Neural progenitor cell (in vitro differentiated cells): Measurements from ENCODE around the gene ZNF79. TPM values are rescaled to one million over a fixed set of nuclear protein-coding genes. Genes with fewer than 3 reads are reported as not detected.
A peak's percentile ranks its signal among the peaks of the same experiment; 100 is the strongest.

Experiments used
- DNase-seq: peaks from one replicate; pipeline ENCODE4 v3.0.0-alpha.2; 2016; ENCODE audit warnings: low spot score
- H2AFZ ChIP-seq: fragments of 200-600 bp; sonication (generic); replicated peaks from 2 replicates; pipeline ENCODE4 v1.6.1; 2016; ENCODE audit warnings: antibody characterized with exemption
- H3F3A ChIP-seq: fragments of 200-600 bp; sonication (generic); 2 replicates; pipeline ENCODE4 v1.6.1; 2016; ENCODE audit warnings: antibody characterized with exemption, low read depth
- H3K27ac ChIP-seq: fragments of 200-600 bp; sonication (generic); 2 replicates; pipeline ENCODE4 v1.5.1; 2016; ENCODE audit warnings: mild to moderate bottlenecking
- H3K27me3 ChIP-seq: fragments of 200-600 bp; sonication (generic); 2 replicates; pipeline ENCODE4 v1.6.1; 2016; ENCODE audit warnings: mild to moderate bottlenecking, moderate library complexity
- H3K36me3 ChIP-seq: fragments of 200-600 bp; sonication (generic); 2 replicates; pipeline ENCODE4 v1.5.1; 2016
- H3K4me1 ChIP-seq: fragments of 200-600 bp; sonication (generic); 2 replicates; pipeline ENCODE4 v1.6.1; 2016; ENCODE audit warnings: mixed run types
- H3K4me2 ChIP-seq: fragments of 200-600 bp; sonication (generic); 2 replicates; pipeline ENCODE4 v1.6.1; 2016
- H3K4me3 ChIP-seq: fragments of 200-600 bp; sonication (generic); 2 replicates; pipeline ENCODE4 v1.5.1; 2016
- H3K79me2 ChIP-seq: fragments of 200-600 bp; sonication (generic); 2 replicates; pipeline ENCODE4 v1.6.1; 2016; ENCODE audit warnings: low read depth
- H3K9ac ChIP-seq: fragments of 200-600 bp; sonication (generic); 2 replicates; pipeline ENCODE4 v1.6.1; 2016
- H3K9me3 ChIP-seq: fragments of 200-600 bp; sonication (generic); 2 replicates; pipeline ENCODE4 v1.5.1; 2016; ENCODE audit warnings: low read depth
- H4K20me1 ChIP-seq: fragments of 200-600 bp; sonication (generic); 2 replicates; pipeline ENCODE4 v1.6.1; 2016; ENCODE audit warnings: low read depth
- H3K27ac Mint-ChIP-seq: 3 replicates; pipeline ENCODE4 v1.8.0; 2021; ENCODE audit warnings: mixed read lengths
- H3K27me3 Mint-ChIP-seq: 2 replicates; pipeline ENCODE4 v1.8.0; 2022; ENCODE audit warnings: low read depth, mild to moderate bottlenecking, inconsistent platforms, moderate library complexity, mixed read lengths; ENCODE audit not compliant: insufficient read depth
- H3K36me3 Mint-ChIP-seq: 3 replicates; pipeline ENCODE4 v1.8.0; 2021; ENCODE audit warnings: mixed read lengths
- H3K4me1 Mint-ChIP-seq: 3 replicates; pipeline ENCODE4 v1.8.0; 2021; ENCODE audit warnings: mixed read lengths
- H3K4me3 Mint-ChIP-seq: 3 replicates; pipeline ENCODE4 v1.8.0; 2021; ENCODE audit warnings: mild to moderate bottlenecking, moderate library complexity, mixed read lengths
- H3K9me3 Mint-ChIP-seq: 3 replicates; pipeline ENCODE4 v1.8.0; 2020; ENCODE audit warnings: mixed read lengths
- CTCF ChIP-seq: fragments of 200-600 bp; sonication (generic); IDR thresholded peaks from 2 replicates; pipeline ENCODE4 v1.5.1; 2017; ENCODE audit warnings: antibody characterized with exemption, mild to moderate bottlenecking
- EZH2 ChIP-seq: fragments of 200-600 bp; sonication (generic); IDR thresholded peaks from 2 replicates; pipeline ENCODE4 v1.6.1; 2017; ENCODE audit warnings: antibody characterized with exemption, mild to moderate bottlenecking, moderate library complexity
- EZH2phosphoT487 ChIP-seq: fragments of 200-600 bp; sonication (generic); IDR thresholded peaks from 2 replicates; pipeline ENCODE4 v1.6.1; 2017; ENCODE audit warnings: antibody characterized with exemption
- total RNA-seq: library from RNA; depleted of rRNA; stranded (reverse); fragments of >200 nt; gene quantifications from 2 replicates; pipeline ENCODE4 v1.2.3, GENCODE V29; 2015; ENCODE audit warnings: low replicate concordance

Gene ZNF79
- total RNA-seq, 1 donor from 2014 or later = 6.7 TPM

- Histone ChIP-seq H3K79me2 (no peaks in the 10 kb centered on the region), H3K4me3 (no peak overlapping the region), H4K20me1 (no peaks in the 10 kb centered on the region), H3K4me2 (no peak overlapping the region), H3K27ac (no peak overlapping the region), H3K9ac (no peak overlapping the region), H3K4me1 (no peaks in the 10 kb centered on the region), H3F3A (no peaks in the 10 kb centered on the region), H3K9me3 (no peaks in the 10 kb centered on the region), H2AFZ (no peak overlapping the region), H3K36me3 (no peaks in the 10 kb centered on the region), H3K27me3 (no peaks in the 10 kb centered on the region)
- Mint-ChIP-seq H3K4me3 (no peak overlapping the region), H3K27me3 (no peaks in the 10 kb centered on the region), H3K36me3 (no peaks in the 10 kb centered on the region), H3K27ac (no peak overlapping the region), H3K4me1 (peaks cover 40% of the 10 kb centered on the region), H3K9me3 (no peaks in the 10 kb centered on the region)
- DNase-seq = no peak
- no peak for TF ChIP-seq EZH2phosphoT487
- no peak for TF ChIP-seq EZH2
- no peak for TF ChIP-seq CTCF
These were observed 37.2 kb upstream of the ZNF79 start for GRCh38 chr9:127386981-127387380.

- Histone ChIP-seq H3K27ac (no peak overlapping the region), H3K79me2 (no peaks in the 10 kb centered on the region), H3K4me2 (no peak overlapping the region), H2AFZ (no peak overlapping the region), H3K36me3 (no peaks in the 10 kb centered on the region), H3K4me3 (no peak overlapping the region), H3K4me1 (no peaks in the 10 kb centered on the region), H4K20me1 (no peaks in the 10 kb centered on the region), H3K9ac (no peak overlapping the region), H3K27me3 (no peaks in the 10 kb centered on the region), H3K9me3 (no peaks in the 10 kb centered on the region), H3F3A (no peaks in the 10 kb centered on the region)
- Mint-ChIP-seq H3K9me3 (no peaks in the 10 kb centered on the region), H3K27me3 (no peaks in the 10 kb centered on the region), H3K27ac (no peak overlapping the region), H3K4me1 (peaks cover 40% of the 10 kb centered on the region), H3K4me3 (no peak overlapping the region), H3K36me3 (no peaks in the 10 kb centered on the region)
- no peak for DNase-seq
- TF ChIP-seq EZH2phosphoT487 (no peak), EZH2 (no peak), CTCF (no peak)
These were observed 35.9 kb upstream of the ZNF79 start for GRCh38 chr9:127388037-127388855.

GRCh38 chr9:127388856-127389238 lies 35.3 kb upstream of the ZNF79 start:
- Histone ChIP-seq H3K9me3 (no peaks in the 10 kb centered on the region), H3F3A (no peaks in the 10 kb centered on the region), H4K20me1 (no peaks in the 10 kb centered on the region), H2AFZ (no peak overlapping the region), H3K79me2 (no peaks in the 10 kb centered on the region), H3K27ac (no peak overlapping the region), H3K4me1 (no peaks in the 10 kb centered on the region), H3K36me3 (no peaks in the 10 kb centered on the region), H3K4me3 (no peak overlapping the region), H3K9ac (no peak overlapping the region), H3K27me3 (no peaks in the 10 kb centered on the region), H3K4me2 (no peak overlapping the region)
- DNase-seq = no peak
- Mint-ChIP-seq H3K27me3 (no peaks in the 10 kb centered on the region), H3K9me3 (no peaks in the 10 kb centered on the region), H3K4me1 (peaks cover 40% of the 10 kb centered on the region), H3K36me3 (no peaks in the 10 kb centered on the region), H3K4me3 (peak overlapping the region; percentile 4), H3K27ac (no peak overlapping the region)
- TF ChIP-seq CTCF (no peak), EZH2 (no peak), EZH2phosphoT487 (no peak)
